Right ventricle myocardium superior (tissue), 1 donor: ENCODE measurements around the gene BOD1L2. TPM values are rescaled to one million over a fixed set of nuclear protein-coding genes. Genes with fewer than 3 reads are reported as not detected.

ENCODE experiments used
- ATAC-seq: fragments of 200-7000 bp; cut with Tn5 transposase; one replicate; pipeline ENCODE4 v1.9.1; 2020; ENCODE audit warnings: mild to moderate bottlenecking; ENCODE audit not compliant: poor library complexity
- DNase-seq: peaks from one replicate; pipeline ENCODE4 v3.0.0-alpha.2; 2020
- intact Hi-C: fragments of 100-400 bp; cut with DNase I; formaldehyde crosslinking; loops from one replicate; pipeline ENCODE4 v1.11.2; 2022
- total RNA-seq: library from RNA; stranded (reverse); fragmentation: NEBNext Ultra II Directional; extraction: Animal tissue kit (Norgen Biotek cat#: 25700); gene quantifications from one replicate; pipeline ENCODE4 v1.2.1, GENCODE V29; 2021
- donor health status: DM: no; HTN: yes; CAD: no; lungs with severe emphysema.

BOD1L2 gene
- total RNA-seq, 1 donor from 2014 or later = not detected

DNA sequence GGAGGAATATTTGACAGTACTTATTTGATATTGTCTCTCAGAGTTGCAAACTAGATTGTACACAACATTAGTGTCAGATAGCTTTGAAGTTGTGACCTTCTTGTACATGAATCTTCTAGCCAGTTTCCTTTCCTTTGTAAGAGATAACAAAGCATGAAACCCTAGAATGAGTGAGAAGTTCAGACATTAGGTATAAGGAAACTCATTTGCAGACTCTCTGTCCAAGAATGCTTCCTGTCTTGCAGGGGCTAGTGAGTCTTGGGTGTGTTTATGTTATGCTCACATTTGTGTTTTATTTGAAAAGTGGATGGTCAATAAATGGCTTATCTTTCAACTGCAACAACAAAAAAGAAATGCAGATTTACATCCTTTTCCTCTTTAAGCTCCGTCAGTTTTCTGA is 1.4 kb downstream of the BOD1L2 start:
- ATAC-seq = no peak
- intact Hi-C loops = no loop called here
- DNase-seq = no peak

DNA sequence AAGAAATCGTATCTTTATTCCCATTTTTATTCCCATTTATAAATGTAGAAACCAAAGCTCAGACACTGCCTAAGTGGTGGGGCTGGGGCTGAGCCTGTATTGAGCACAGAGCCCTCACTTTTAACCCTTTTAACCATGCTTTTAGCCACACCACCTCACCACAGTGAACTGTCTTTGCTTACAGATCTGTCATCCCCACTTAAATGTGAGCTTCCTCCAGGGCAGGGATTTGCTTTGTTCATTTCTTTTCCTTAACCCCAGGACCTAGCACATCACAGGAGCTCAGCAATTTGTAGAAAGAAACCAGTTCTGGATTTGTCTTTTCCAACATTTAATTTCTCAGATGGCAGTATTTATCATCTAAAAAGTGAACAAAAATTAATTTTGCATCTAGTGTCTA is 2.2 kb downstream of the BOD1L2 start:
- no peak for DNase-seq
- no peak for ATAC-seq
- intact Hi-C loops = no loop called here

- DNase-seq = no peak
- no peak for ATAC-seq
- intact Hi-C loops = no loop called here
These were observed 2.6 kb downstream of the BOD1L2 start for GRCh38 chr18:57149531-57149930.

DNA sequence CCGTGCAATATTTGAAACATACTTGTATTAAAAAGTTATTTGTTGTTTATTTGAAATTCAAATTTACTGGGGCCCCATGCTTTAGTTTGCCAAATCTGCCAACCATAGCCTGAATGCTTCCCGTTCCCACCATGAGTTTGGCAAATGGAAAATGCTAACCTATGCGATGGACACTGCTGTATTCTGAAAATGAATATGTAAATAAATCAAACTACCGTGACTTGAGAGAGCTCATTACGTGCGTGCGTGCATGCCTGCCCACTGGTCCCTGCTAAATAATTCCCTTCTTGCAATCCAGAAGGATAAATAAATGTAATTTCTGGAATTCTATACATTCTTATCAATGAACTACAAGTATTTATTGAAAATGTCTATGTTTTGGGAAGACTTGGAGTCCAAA is 3.2 kb downstream of the BOD1L2 start:
- intact Hi-C loops = no loop called here
- DNase-seq = no peak
- no peak for ATAC-seq

GRCh38 chr18:57150828-57151227 is 3.9 kb downstream of the BOD1L2 start:
- DNase-seq (no peak), ATAC-seq (no peak)
- intact Hi-C loops = no loop called here

DNA sequence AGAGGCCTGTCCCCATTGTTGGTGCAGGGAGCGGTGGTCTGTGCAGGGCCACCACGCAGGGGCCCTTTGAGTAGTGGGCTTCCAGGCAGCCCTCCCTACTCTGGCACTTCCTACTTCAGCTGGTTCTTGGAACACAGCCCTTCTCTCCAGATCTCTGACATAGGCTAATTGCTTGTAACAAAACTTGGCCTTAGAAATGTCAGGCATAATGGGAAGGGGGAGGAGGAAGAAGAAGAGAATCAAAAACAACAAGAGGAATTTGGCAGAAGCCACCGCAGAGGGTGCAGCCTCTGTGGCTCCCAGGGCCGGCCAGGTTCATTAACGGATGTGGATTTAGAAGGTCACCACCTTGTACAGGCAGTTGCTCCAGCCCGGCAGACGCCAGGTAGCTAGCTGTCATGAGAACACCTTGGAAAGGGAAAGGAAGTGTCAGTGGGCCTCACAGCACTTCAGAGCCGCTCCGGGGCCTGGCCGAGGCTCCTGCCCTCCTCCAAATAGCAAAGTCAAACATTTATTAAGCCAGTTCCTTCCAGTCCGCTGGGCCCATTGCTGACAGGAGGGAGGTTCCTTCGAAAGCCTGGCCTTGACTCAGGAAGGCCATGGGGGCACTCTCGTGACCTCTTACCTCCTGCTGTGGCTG is 7.4 kb downstream of the BOD1L2 start:
- ATAC-seq (no peak), DNase-seq (no peak)
- intact Hi-C loops = no loop called here

DNA sequence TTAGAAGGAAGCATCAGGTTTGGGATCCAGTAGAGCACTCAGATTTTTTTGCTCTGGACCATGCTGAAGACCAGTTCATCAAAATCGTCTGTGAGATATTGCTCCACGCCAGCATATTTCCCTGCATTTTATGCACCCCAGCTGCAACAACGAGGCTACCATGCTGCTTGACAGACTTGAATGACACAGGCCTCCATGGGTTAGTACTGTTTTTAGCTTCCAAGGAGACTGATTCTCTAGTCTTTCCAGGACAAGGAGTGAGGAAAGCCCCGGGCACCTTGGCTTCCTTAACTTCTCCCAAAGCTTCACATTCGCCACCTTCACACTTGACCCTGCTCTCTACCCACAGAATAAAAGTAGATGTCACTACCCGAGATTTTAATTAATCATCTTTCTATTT is 17.5 kb downstream of the BOD1L2 start:
- DNase-seq (no peak), ATAC-seq (no peak)
- intact Hi-C loops = no loop called here

- intact Hi-C loops = no loop called here
- ATAC-seq = no peak
These were observed 20.9 kb downstream of the BOD1L2 start for GRCh38 chr18:57167617-57168308.

DNA sequence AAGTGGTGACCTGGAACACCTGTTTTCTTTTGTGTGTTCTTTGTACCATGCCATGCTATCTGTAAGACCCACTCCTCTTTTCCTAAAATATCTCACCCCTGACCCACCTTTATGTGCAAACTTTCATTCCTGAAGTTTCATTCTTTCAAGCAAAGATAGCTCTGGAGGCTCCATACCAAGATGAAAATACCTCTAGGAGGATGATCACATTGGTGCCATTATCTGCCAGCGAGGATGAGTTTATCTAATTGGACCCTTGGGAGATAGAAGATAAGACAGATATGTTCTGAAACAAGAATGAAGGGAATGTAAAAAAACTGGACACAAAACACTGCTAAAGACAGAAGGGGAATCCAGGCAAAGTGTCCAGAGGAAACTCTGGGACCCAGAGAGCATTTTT is 24.1 kb downstream of the BOD1L2 start:
- ATAC-seq (no peak), DNase-seq (no peak)
- intact Hi-C loops = no loop called here

More at GRCh38 chr18:57167617-57168308, 20.9 kb downstream of the BOD1L2 start:
- DNase-seq = no peak

DNA sequence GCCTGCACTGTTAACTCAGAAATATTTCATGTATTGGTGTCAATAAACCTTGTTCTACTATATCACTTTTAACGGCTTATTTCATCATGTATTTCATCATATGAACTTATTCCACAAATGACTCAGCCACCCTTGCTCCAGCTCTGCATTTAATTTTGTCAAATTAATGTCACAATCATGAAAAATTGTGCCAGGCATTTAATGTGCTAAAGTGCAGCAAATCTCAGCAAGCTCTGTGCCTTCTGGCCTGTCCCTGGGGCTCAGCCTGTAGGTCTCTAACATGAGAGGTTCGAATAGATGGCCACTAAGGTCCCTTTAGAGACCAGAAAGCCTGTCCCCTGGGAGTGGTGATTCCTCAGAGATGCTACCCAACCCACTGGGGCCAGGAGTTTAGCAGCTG is 28.6 kb downstream of the BOD1L2 start:
- intact Hi-C loops = no loop called here
- ATAC-seq (no peak), DNase-seq (no peak)

DNA sequence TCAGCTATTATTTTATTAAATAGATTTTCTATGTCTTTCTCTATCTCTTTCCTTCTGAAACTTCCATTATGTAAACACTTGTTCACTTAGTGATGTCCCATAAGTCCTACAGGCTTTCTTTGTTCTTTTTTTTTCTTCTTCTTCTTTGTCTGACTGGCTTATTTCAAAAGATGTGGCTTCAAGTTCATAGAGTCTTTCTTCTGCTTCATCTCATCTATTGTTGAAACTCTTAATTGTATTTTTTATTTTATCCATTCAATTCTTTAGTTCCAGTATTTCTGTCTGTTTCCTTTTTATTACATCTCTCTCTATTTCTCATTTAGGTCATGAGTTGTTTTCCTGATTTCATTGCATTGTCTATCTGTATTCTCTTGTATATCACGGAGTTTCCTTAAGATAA is 38.5 kb downstream of the BOD1L2 start:
- no peak for DNase-seq
- intact Hi-C loops = no loop called here
- ATAC-seq = no peak

- intact Hi-C loops = no loop called here
- ATAC-seq = no peak
- DNase-seq = no peak
These were observed 42.1 kb downstream of the BOD1L2 start for GRCh38 chr18:57188851-57189557.

- DNase-seq (no peak), ATAC-seq (no peak)
- intact Hi-C loops = no loop called here
These were observed 43.1 kb downstream of the BOD1L2 start for GRCh38 chr18:57190026-57190425.

- no peak for ATAC-seq
- intact Hi-C loops = no loop called here
- DNase-seq = no peak
These were observed 47.2 kb downstream of the BOD1L2 start for GRCh38 chr18:57194070-57194469.

DNA sequence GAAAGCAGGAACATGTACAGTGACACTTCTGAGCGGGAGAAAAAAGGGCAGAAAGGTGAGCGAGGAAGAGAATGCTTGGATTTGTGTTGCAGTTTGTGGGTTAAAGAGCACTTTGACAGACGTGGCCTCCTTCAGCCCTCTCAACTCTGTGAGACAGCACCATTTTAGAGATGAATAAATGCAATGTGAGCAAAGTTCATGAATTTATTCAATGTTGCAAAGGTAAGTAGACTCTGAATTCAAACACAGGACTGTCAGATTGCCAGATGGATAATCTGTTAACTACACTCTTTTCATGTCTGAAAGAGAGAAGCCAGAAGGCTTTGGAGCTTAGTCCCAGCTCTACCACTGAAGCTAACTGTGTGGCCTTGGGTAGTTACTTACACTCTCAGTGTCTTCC is 47.7 kb downstream of the BOD1L2 start:
- ATAC-seq = no peak

DNA sequence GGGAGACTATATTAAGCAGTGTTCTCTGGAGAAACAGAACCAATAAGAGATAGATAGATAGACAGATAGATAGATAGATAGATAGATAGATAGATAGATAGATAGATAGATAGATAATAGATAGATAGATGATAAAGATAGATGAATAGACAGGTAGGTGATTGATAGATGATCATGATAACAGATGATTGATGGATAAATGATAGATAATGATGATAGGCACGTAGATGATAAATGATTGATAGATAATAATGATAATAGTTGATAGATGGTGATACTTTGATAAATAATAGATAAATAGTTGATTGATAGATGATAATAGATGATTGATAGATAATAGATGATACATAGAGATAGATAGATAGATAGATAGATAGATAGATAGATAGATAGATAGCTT is 48.5 kb downstream of the BOD1L2 start:
- ATAC-seq = no peak
- intact Hi-C loops = no loop called here
- DNase-seq = no peak

More for the DNA sequence above, 47.7 kb downstream of the BOD1L2 start:
- DNase-seq = no peak
- intact Hi-C loops = no loop called here

DNA sequence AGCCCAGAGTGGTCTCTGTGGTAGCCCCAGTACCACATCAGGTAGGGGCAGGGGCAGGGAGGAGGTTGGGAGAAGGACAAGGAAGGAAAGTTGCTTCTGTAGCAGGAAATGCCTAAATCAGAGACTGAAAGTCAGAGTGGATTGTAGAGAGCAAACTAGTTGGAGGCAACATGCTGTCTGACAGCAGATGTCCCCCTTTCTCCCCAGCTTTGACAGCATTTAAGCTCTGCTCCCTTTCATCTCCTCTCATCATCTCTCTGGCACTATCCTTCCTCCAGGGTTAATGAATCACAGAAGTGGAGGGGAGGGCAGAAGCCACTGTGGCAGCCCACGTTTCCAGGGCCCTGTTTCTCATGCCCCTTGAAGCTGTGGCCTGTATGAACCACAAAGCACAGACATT is 50.4 kb downstream of the BOD1L2 start:
- ATAC-seq (no peak), DNase-seq (no peak)
- intact Hi-C loops = no loop called here

- intact Hi-C loops = no loop called here
These were observed 51.2 kb downstream of the BOD1L2 start for GRCh38 chr18:57198073-57198472.

More at GRCh38 chr18:57198073-57198472, 51.2 kb downstream of the BOD1L2 start:
- ATAC-seq (no peak), DNase-seq (no peak)
